ENCODE measurements around the gene REXO1. TPM values are rescaled to one million over a fixed set of nuclear protein-coding genes. Genes with fewer than 3 reads are reported as not detected.

REXO1 gene
- total RNA-seq, 1 experiment from 2014 or later: 52.2 TPM

DNA sequence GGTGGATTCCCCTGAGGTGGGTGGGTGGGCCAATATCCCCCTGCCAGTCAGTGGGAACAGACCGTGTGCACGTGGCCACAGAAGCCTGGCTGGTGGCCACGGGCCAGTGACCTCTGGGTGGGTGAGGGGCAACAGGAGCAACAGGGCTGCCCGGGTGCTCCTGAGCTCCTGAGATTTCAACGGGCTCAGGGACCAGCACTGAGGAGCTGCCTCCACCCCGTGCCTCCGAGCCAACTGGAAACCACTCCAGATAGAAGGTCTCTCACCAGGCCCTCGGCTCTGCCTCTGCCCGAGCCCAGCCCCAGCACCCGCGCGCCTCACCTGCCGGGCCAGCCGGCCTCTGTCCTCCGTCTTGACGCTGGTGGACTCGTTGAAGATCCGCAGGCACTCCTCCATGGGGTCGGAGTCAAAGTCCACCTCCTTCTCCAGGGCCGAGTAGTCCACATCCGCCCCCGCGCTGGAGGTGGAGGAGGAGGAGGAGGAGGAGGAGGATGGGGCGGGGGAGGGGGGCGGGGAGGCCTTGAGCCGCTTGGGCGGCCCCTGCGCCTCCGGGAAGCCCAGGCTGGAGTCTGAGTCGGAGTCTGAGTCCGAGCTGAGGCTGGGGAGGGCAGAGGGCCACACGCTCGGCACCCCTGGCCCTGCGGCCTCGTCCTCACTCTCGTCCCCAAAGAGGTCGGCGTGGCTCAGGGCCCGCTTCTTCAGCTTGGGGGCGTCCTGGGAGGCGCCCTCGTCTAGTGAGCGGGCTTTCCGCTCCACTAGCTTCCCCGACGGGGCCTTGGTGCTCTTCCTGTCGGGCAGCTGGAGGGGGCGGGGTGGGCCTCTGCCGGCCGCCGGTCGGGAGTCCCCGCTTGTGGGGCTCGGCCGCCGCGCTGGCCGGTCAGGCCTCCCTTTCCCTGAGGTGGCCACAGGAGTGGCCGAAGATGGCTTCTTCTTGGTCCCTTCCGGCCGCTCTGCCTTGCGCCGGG lies 21.4 kb downstream of the REXO1 start:
- RAD21 ChIA-PET (ENCODE audit: low non-redundant PET in 1 of 2, low total read pairs in 2 of 2, uncharacterized antibody in 2 of 2, unreplicated experiment in 2 of 2): interaction anchor here (0.6 to 1.1 kb wide), 5 partner anchors 59 to 281 kb away, joined by 3 to 6 read pairs (median 5); no protein-coding TSS in a partner anchor

More for the DNA sequence above, 21.4 kb downstream of the REXO1 start:
- ATAC-seq (peak; percentile 21; the same call in 1 of the 2 replicates), DNase-seq (ENCODE audit: low read depth, low spot score) (no peak)
- H2AFZ ChIP-seq (ENCODE audit: low read depth, low read length, poor library complexity, severe bottlenecking): no peak overlapping the region
- ChIA-PET CTCF (interaction anchor here (0.6 to 2.3 kb wide), 19 partner anchors 11 to 381 kb away, joined by 3 to 33 read pairs (median 4); partner anchors contain the start of gene MBD3), POLR2A (no interaction called here)
- H3K9me2 ChIP-seq (ENCODE audit: insufficient read depth): no peaks in the 10 kb centered on the region
- TSS peak; percentile 23 for BruUV-seq (replicated peaks)
- H3K4me2 ChIP-seq (ENCODE audit: low read length): no peak overlapping the region
- no peaks in the 10 kb centered on the region for H3K9me3 ChIP-seq (ENCODE audit: control insufficient read depth in 1 of 2, insufficient read depth in 1 of 2, low read depth in 1 of 2, low read length in 2 of 2)
- intact Hi-C loops (cut with micrococcal nuclease): no loop called here
- H3K36me3 ChIP-seq (ENCODE audit: control insufficient read depth in 1 of 2, insufficient read depth in 2 of 2, low read length in 2 of 2): peaks cover 6 to 13% of the 10 kb centered on the region in 2 experiments; a peak in 3 of 4 replicates
- TF ChIP-seq SRF (IDR thresholded peaks at IDR 0.05; ENCODE audit: low read depth): no peak
- TF ChIP-seq, protein P1, sequence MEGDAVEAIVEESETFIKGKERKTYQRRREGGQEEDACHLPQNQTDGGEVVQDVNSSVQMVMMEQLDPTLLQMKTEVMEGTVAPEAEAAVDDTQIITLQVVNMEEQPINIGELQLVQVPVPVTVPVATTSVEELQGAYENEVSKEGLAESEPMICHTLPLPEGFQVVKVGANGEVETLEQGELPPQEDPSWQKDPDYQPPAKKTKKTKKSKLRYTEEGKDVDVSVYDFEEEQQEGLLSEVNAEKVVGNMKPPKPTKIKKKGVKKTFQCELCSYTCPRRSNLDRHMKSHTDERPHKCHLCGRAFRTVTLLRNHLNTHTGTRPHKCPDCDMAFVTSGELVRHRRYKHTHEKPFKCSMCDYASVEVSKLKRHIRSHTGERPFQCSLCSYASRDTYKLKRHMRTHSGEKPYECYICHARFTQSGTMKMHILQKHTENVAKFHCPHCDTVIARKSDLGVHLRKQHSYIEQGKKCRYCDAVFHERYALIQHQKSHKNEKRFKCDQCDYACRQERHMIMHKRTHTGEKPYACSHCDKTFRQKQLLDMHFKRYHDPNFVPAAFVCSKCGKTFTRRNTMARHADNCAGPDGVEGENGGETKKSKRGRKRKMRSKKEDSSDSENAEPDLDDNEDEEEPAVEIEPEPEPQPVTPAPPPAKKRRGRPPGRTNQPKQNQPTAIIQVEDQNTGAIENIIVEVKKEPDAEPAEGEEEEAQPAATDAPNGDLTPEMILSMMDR (IDR thresholded peaks at IDR 0.05 in 2 of 3, conservative IDR thresholded peaks at IDR 0.05 in 1 of 3; ENCODE audit: borderline replicate concordance in 1 of 3, insufficient read depth in 1 of 3, low read depth in 2 of 3, low read length in 2 of 3): no peak
- no peak for TF ChIP-seq EZH2 (IDR thresholded peaks at IDR 0.05)
- no peak for TF ChIP-seq POLR2A (IDR thresholded peaks at IDR 0.05; ENCODE audit: borderline replicate concordance, extremely low read depth, insufficient read depth, insufficient read length)
- no peak for TF ChIP-seq CBX3 (IDR thresholded peaks at IDR 0.05; ENCODE audit: low read depth)
- no peak for TF ChIP-seq EGR1 (IDR thresholded peaks at IDR 0.05; ENCODE audit: low read depth)
- no peak for TF ChIP-seq JUND (IDR thresholded peaks at IDR 0.05)
- no peak for TF ChIP-seq SIN3A (IDR thresholded peaks at IDR 0.05; ENCODE audit: low read depth)
- H3K27ac ChIP-seq (ENCODE audit: low read depth, low read length): no peak overlapping the region
- H3K4me1 ChIP-seq (ENCODE audit: control insufficient read depth in 1 of 2, insufficient read depth in 2 of 2, low read length in 2 of 2): peaks cover 4 to 7% of the 10 kb centered on the region in 2 experiments; a peak in 3 of 4 replicates
- H3K27me3 ChIP-seq (ENCODE audit: insufficient read depth, low read length): no peaks in the 10 kb centered on the region
- H3K9ac ChIP-seq (ENCODE audit: low read length): no peak overlapping the region
- no peak overlapping the region for H3K4me3 ChIP-seq (replicated peaks in 1 of 2; ENCODE audit: low read depth in 1 of 2, low read length in 2 of 2)
- peaks cover 26% of the 10 kb centered on the region for H3K79me2 ChIP-seq (ENCODE audit: insufficient read depth, low read length)
- no peaks in the 10 kb centered on the region for H4K20me1 ChIP-seq (ENCODE audit: insufficient read depth)
